Caco-2 (cell line): ENCODE results near the gene QRFPR. TPM values are rescaled to one million over a fixed set of nuclear protein-coding genes. Genes with fewer than 3 reads are reported as not detected.
A peak's percentile ranks its signal among the peaks of the same experiment; 100 is the strongest.

Source experiments
- BruUV-seq: library from RNA; stranded (reverse); fragments of 400-500 nt; replicated peaks from 2 replicates; lab custom pipeline; 2021; lab: Mats Ljungman, UMichigan
- CTCF ChIA-PET: fragments of 300-600 bp; sonication (Branson Sonifier 250); formaldehyde crosslinking; loops from one replicate; lab custom pipeline; 2022; ENCODE audit warnings: antibody characterized with exemption; lab: Charles Lee
- POLR2A ChIA-PET: fragments of 300-600 bp; sonication (Branson Sonifier 250); formaldehyde crosslinking; loops from one replicate; lab custom pipeline; 2022; ENCODE audit warnings: antibody characterized with exemption; lab: Charles Lee
- DNase-seq, 2 experiments: peaks; one replicate each; pipeline versions ENCODE4 v3.0.0 to v3.0.0-alpha.2; 2020 to 2022
- H3K27me3 ChIP-seq: replicated peaks from 2 replicates; pipeline ENCODE4 v1.6.0; 2011; ENCODE audit warnings: low read length; ENCODE audit not compliant: control insufficient read depth, insufficient read depth
- H3K36me3 ChIP-seq: 2 replicates; pipeline ENCODE4 v1.5.1; 2011; ENCODE audit warnings: low read length; ENCODE audit not compliant: control insufficient read depth, insufficient read depth
- H3K4me1 ChIP-seq: fragments of 250-450 bp; sonication (Bioruptor Pico); 2 replicates; pipeline ENCODE4 v1.5.1; 2020; ENCODE audit warnings: mild to moderate bottlenecking
- H3K4me3 ChIP-seq: 2 replicates; pipeline ENCODE4 v1.5.1; 2011; ENCODE audit warnings: low read depth, mild to moderate bottlenecking, control low read depth, low read length
- H3K9me3 ChIP-seq: fragments of 250-450 bp; sonication (Bioruptor Pico); 2 replicates; pipeline ENCODE4 v1.5.1; 2020; ENCODE audit warnings: mild to moderate bottlenecking, moderate library complexity
- H3K27ac Mint-ChIP-seq: one replicate; pipeline ENCODE4 v1.8.0; 2022; ENCODE audit warnings: mixed read lengths; ENCODE audit not compliant: unreplicated experiment
- H3K27me3 Mint-ChIP-seq: one replicate; pipeline ENCODE4 v1.8.0; 2022; ENCODE audit warnings: mixed read lengths; ENCODE audit not compliant: insufficient read depth, unreplicated experiment
- H3K36me3 Mint-ChIP-seq: one replicate; pipeline ENCODE4 v1.8.0; 2022; ENCODE audit warnings: mild to moderate bottlenecking, mixed read lengths; ENCODE audit not compliant: insufficient read depth, unreplicated experiment
- H3K4me1 Mint-ChIP-seq: one replicate; pipeline ENCODE4 v1.8.0; 2022; ENCODE audit warnings: low read depth, mixed read lengths; ENCODE audit not compliant: unreplicated experiment
- H3K4me3 Mint-ChIP-seq: one replicate; pipeline ENCODE4 v1.8.0; 2022; ENCODE audit warnings: mild to moderate bottlenecking, moderate library complexity, mixed read lengths; ENCODE audit not compliant: unreplicated experiment
- H3K9me3 Mint-ChIP-seq: one replicate; pipeline ENCODE4 v1.8.0; 2022; ENCODE audit warnings: mixed read lengths; ENCODE audit not compliant: unreplicated experiment
- intact Hi-C: fragments of 100-400 bp; cut with micrococcal nuclease; formaldehyde crosslinking; loops from one replicate; pipeline ENCODE4 v1.10.0; 2022; ENCODE audit not compliant: unreplicated experiment
- total RNA-seq: library from RNA; stranded (reverse); gene quantifications from 2 replicates; pipeline ENCODE4 v1.2.3, GENCODE V29; 2022
- TF ChIP-seq, protein P1 (sequence below), 2 experiments: fragments of 200-600 bp in 1 of 2; IDR thresholded peaks; 1 replicate in 1 of 2; 2 replicates in 1 of 2; pipeline versions ENCODE4 v1.5.1 to v1.8.0; 2011 to 2022; ENCODE audit warnings: antibody characterized with exemption in 1 of 2, control low read depth in 1 of 2, inconsistent platforms in 1 of 2, low read depth in 1 of 2, low read length in 1 of 2, mild to moderate bottlenecking in 1 of 2, moderate library complexity in 1 of 2; ENCODE audit not compliant: insufficient read depth in 1 of 2, severe bottlenecking in 1 of 2, unreplicated experiment in 1 of 2

QRFPR gene
- total RNA-seq, 1 experiment from 2014 or later = not detected

DNA sequence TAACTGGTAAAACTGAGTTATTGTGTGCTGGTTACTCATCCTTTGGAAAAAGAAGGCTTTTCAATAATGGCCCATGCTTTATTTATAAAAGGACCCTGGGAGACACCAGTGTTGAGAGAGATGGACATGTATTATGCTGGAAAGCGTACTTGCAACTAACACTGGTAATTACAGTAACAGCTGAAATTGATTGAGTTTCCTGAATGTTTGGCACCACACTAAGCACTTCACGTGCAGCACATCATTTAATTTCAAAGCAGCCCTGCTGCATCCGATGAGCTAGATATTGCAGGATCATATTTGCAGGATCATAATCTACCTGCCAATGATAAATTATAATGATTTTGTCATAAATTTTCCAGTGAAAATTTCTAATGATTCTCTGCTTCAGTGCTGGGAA lies 81.5 kb downstream of the QRFPR start:
- Histone ChIP-seq H3K4me3 (no peak overlapping the region), H3K4me1 (peaks cover 15% of the 10 kb centered on the region), H3K36me3 (no peaks in the 10 kb centered on the region), H3K27me3 (no peaks in the 10 kb centered on the region), H3K9me3 (no peaks in the 10 kb centered on the region)
- no TSS peak for BruUV-seq
- no peaks in the 10 kb centered on the region for H3K9me3 Mint-ChIP-seq
- POLR2A ChIA-PET = no interaction called here
- CTCF ChIA-PET = no interaction called here
- H3K27me3 Mint-ChIP-seq = no peaks in the 10 kb centered on the region
- TF ChIP-seq, protein P1, sequence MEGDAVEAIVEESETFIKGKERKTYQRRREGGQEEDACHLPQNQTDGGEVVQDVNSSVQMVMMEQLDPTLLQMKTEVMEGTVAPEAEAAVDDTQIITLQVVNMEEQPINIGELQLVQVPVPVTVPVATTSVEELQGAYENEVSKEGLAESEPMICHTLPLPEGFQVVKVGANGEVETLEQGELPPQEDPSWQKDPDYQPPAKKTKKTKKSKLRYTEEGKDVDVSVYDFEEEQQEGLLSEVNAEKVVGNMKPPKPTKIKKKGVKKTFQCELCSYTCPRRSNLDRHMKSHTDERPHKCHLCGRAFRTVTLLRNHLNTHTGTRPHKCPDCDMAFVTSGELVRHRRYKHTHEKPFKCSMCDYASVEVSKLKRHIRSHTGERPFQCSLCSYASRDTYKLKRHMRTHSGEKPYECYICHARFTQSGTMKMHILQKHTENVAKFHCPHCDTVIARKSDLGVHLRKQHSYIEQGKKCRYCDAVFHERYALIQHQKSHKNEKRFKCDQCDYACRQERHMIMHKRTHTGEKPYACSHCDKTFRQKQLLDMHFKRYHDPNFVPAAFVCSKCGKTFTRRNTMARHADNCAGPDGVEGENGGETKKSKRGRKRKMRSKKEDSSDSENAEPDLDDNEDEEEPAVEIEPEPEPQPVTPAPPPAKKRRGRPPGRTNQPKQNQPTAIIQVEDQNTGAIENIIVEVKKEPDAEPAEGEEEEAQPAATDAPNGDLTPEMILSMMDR (IDR thresholded peaks at IDR 0.05; ENCODE audit: insufficient read depth in 1 of 2, low read depth in 1 of 2, low read length in 1 of 2, severe bottlenecking in 1 of 2, unreplicated experiment in 1 of 2) = no peak
- H3K27ac Mint-ChIP-seq = no peak overlapping the region
- H3K4me1 Mint-ChIP-seq = peaks cover 6% of the 10 kb centered on the region
- DNase-seq = no peak
- no peak overlapping the region for H3K4me3 Mint-ChIP-seq
- H3K36me3 Mint-ChIP-seq = no peaks in the 10 kb centered on the region
- intact Hi-C loops = no loop called here

DNA sequence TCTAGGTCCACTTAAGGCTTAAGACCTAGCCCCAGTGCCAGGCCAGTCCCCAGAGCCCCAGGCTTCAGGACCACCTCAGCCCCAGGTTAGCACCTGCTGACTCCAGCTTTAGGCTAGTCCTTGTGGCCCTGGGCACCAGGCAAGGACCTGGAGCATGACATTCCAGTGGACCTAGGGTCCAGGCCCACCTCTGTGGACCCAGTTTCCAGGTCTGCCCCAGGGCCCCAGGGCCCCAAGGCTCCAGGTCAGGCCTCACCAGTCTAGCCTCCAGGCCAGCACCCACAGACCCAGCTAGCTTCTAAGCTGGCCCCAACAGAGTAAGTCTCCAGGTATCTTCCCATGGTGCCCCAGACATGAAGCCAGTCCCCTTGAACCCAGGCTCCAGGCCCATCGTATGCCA lies 97.5 kb downstream of the QRFPR start:
- TF ChIP-seq, protein P1 (IDR thresholded peaks at IDR 0.05; ENCODE audit: insufficient read depth in 1 of 2, low read depth in 1 of 2, low read length in 1 of 2, severe bottlenecking in 1 of 2, unreplicated experiment in 1 of 2) = no peak
- Histone ChIP-seq H3K9me3 (peaks cover 14% of the 10 kb centered on the region; the same call in 1 of the 2 replicates), H3K4me1 (peaks cover 22% of the 10 kb centered on the region), H3K4me3 (no peak overlapping the region), H3K36me3 (no peaks in the 10 kb centered on the region), H3K27me3 (no peaks in the 10 kb centered on the region)
- intact Hi-C loops = no loop called here
- Mint-ChIP-seq H3K27ac (no peak overlapping the region), H3K36me3 (no peaks in the 10 kb centered on the region), H3K4me3 (no peak overlapping the region), H3K4me1 (peaks cover 29% of the 10 kb centered on the region), H3K27me3 (no peaks in the 10 kb centered on the region), H3K9me3 (peaks cover 36% of the 10 kb centered on the region)
- BruUV-seq = no TSS peak
- ChIA-PET POLR2A (no interaction called here), CTCF (no interaction called here)
- no peak for DNase-seq

DNA sequence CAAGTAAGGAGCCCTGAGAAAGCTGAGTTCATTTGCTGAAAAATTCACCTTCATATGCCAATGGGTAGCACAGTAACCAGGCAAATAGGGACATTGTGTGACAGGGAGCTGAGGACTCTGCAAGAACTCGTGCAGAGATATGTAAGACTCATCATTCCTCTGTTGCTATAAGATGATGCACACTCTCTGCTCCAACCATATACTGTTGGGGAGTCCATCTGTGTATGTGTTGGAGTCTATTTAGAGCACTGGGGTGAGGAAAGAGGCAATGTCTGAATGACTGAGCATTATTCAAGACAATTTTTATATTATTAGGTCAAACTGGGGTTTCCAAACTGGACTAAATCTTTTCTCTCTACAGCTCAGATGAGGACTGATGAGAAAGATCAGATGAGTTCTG lies 100.4 kb downstream of the QRFPR start:
- Mint-ChIP-seq H3K9me3 (peaks cover 12% of the 10 kb centered on the region), H3K36me3 (no peaks in the 10 kb centered on the region), H3K27ac (peak overlapping the region; percentile 85), H3K4me1 (peaks cover 35% of the 10 kb centered on the region), H3K27me3 (no peaks in the 10 kb centered on the region), H3K4me3 (no peak overlapping the region)
- H3K4me1 ChIP-seq = peaks cover 38% of the 10 kb centered on the region
- intact Hi-C loops = no loop called here
- ChIA-PET POLR2A (no interaction called here), CTCF (no interaction called here)
- BruUV-seq = no TSS peak
- H3K9me3 ChIP-seq = 0 out of 2 replicates have a peak, but pooled peaks cover 8% of the 10 kb centered on the region
- DNase-seq = no peak
- no peaks in the 10 kb centered on the region for H3K27me3 ChIP-seq
- no peak overlapping the region for H3K4me3 ChIP-seq
- TF ChIP-seq, protein P1 (IDR thresholded peaks at IDR 0.05; ENCODE audit: insufficient read depth in 1 of 2, low read depth in 1 of 2, low read length in 1 of 2, severe bottlenecking in 1 of 2, unreplicated experiment in 1 of 2) = no peak
- no peaks in the 10 kb centered on the region for H3K36me3 ChIP-seq
